Activated CD4-positive, alpha-beta memory T cell treated with anti-CD3 and anti-CD28 coated beads, Interleukin-2, amount 10 ng/mL, durations not matched to agents 7 days and 5 days (primary cell): Measurements from ENCODE around the gene ZNF311. TPM values are rescaled to one million over a fixed set of nuclear protein-coding genes. Genes with fewer than 3 reads are reported as not detected.

Experiments used
- CTCF ChIA-PET: fragments of 350-600 bp; sonication (Branson Sonifier 250); formaldehyde crosslinking; loops from one replicate; lab custom pipeline; 2021; ENCODE audit warnings: antibody characterized with exemption, inconsistent platforms; lab: Charles Lee
- POLR2A ChIA-PET: fragments of 350-600 bp; sonication (Branson Sonifier 250); formaldehyde crosslinking; loops from one replicate; lab custom pipeline; 2021; ENCODE audit warnings: antibody characterized with exemption; lab: Charles Lee
- DNase-seq: peaks from one replicate; pipeline ENCODE4 v3.0.0-alpha.2; 2020
- H3K27ac Mint-ChIP-seq: one replicate; pipeline ENCODE4 v1.8.0; 2021; ENCODE audit warnings: mild to moderate bottlenecking, mixed read lengths
- H3K27me3 Mint-ChIP-seq: one replicate; pipeline ENCODE4 v1.8.0; 2021; ENCODE audit warnings: mixed read lengths
- H3K36me3 Mint-ChIP-seq: one replicate; pipeline ENCODE4 v1.8.0; 2021; ENCODE audit warnings: low read depth, mixed read lengths
- H3K4me1 Mint-ChIP-seq: one replicate; pipeline ENCODE4 v1.8.0; 2021; ENCODE audit warnings: mixed read lengths
- H3K4me3 Mint-ChIP-seq: one replicate; pipeline ENCODE4 v1.8.0; 2021; ENCODE audit warnings: mild to moderate bottlenecking, mixed read lengths
- H3K9me3 Mint-ChIP-seq: one replicate; pipeline ENCODE4 v1.8.0; 2021; ENCODE audit warnings: mixed read lengths
- total RNA-seq, 2 experiments: library from RNA; stranded (reverse); gene quantifications; one replicate each; pipeline ENCODE4 v1.2.3, GENCODE V29; 2021

ZNF311 gene
- total RNA-seq, 2 experiments from 2014 or later = 0.53 to 0.65 TPM

GRCh38 chr6:28945349-28945748 lies 59.8 kb downstream of the ZNF311 start:
- peaks cover 3% of the 10 kb centered on the region for H3K36me3 Mint-ChIP-seq
- H3K9me3 Mint-ChIP-seq = no peaks in the 10 kb centered on the region
- no peak for DNase-seq
- no peak overlapping the region for H3K4me3 Mint-ChIP-seq
- CTCF ChIA-PET = interaction anchor here (1.0 to 1.4 kb wide), 2 partner anchors 71 to 107 kb away, joined by 3 read pairs; no protein-coding TSS in a partner anchor
- no peak overlapping the region for H3K27ac Mint-ChIP-seq
- H3K4me1 Mint-ChIP-seq = peaks cover 42% of the 10 kb centered on the region
- POLR2A ChIA-PET = interaction anchor here (0.6 to 1.9 kb wide), 4 partner anchors 22 to 108 kb away, joined by 3 to 6 read pairs (median 3); partner anchors contain the start of gene TRIM27
- no peaks in the 10 kb centered on the region for H3K27me3 Mint-ChIP-seq

Other genes starting within 250 kb of the ZNF311 start
- 10 to 100 TPM; 56.8 to 58.0 TPM for gene TRIM27, start 81.3 kb downstream of the ZNF311 start, total RNA-seq
- not detected for gene OR2W1, start 39.9 kb upstream of the ZNF311 start, total RNA-seq
- not detected for gene OR2B3, start 82.0 kb upstream of the ZNF311 start, total RNA-seq
- gene OR2J1, start 94.2 kb upstream of the ZNF311 start, total RNA-seq = not detected
- gene OR2J3, start 102.7 kb upstream of the ZNF311 start, total RNA-seq = not detected
- gene OR2J2, start 165.6 kb upstream of the ZNF311 start, total RNA-seq = not detected